Erythroblast (primary cell): ENCODE measurements around the gene STAMBP.

Experiments used
- GATA1 ChIP-seq: IDR thresholded peaks from 2 replicates; pipeline ENCODE4 v1.6.1; 2011; ENCODE audit warnings: low read depth, mild to moderate bottlenecking, control low read depth, low read length, moderate library complexity
- POLR2A ChIP-seq: IDR thresholded peaks from 2 replicates; pipeline ENCODE4 v1.6.1; 2011; ENCODE audit warnings: mild to moderate bottlenecking, low read length

GRCh38 chr2:73821227-73821626, 7.5 kb upstream of the STAMBP start:
- no peak for TF ChIP-seq POLR2A
- no peak for TF ChIP-seq GATA1
